Fibroblast of pulmonary artery (primary cell): ENCODE measurements around the gene NOL4L.

ENCODE experiments used
- DNase-seq: peaks from one replicate; pipeline ENCODE4 v3.0.0-alpha.2; 2010; ENCODE audit warnings: low read depth
- H3K4me3 ChIP-seq: replicated peaks from 2 replicates; pipeline ENCODE4 v1.5.1; 2011; ENCODE audit warnings: low read depth, mild to moderate bottlenecking, control low read depth, low read length, moderate library complexity
- TF ChIP-seq, protein P1 (sequence below): IDR thresholded peaks from 2 replicates; pipeline ENCODE4 v1.5.1; 2011; ENCODE audit warnings: mild to moderate bottlenecking, control low read depth, low read length, inconsistent platforms; ENCODE audit errors: missing control alignments

The NOL4L gene, protein sequence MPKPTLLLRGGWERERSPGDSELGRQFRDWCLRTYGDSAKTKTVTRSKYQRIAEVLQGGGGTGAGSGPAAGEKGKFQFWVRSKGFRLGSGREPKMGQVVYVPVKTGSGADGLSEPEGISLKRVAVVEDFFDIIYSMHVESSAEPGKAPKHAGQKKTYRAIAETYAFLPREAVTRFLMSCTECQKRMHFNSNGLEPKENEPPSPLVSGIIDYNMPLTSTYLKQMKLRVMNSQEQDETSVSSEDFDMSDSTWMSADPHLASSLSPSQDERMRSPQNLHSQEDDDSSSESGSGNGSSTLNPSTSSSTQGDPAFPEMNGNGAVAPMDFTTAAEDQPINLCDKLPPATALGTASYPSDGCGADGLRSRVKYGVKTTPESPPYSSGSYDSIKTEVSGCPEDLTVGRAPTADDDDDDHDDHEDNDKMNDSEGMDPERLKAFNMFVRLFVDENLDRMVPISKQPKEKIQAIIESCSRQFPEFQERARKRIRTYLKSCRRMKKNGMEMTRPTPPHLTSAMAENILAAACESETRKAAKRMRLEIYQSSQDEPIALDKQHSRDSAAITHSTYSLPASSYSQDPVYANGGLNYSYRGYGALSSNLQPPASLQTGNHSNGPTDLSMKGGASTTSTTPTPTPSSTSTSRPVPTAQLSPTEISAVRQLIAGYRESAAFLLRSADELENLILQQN

DNA sequence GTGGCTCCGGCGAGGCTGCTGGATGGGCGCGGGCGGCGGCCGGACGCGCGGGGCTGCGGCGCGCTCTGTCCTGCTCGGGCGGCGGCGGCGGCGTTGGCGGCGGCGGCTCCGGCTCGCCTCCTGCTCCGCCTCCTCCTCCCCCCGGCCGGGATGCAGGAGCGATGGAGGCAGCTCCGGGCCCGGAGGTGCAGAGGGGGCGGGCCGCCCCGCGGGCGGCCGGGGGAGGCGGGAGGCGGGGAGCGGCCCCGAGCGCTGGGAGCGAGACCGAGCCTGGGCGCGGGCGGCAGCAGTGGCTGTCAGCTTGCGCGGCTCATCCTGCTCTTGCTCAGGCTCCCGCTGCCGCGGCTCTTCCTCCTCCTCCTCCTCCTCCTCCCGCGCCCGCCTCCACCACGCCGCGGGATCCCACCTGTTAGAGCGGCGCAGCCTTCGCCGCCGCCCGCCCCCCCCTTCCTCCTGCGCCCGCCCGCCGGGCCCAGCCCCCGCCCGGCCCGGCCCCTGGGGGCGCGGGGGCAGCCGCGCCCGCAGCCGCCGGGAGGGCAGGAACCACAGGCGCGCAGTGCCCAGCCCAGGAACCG, at the start of gene NOL4L:
Gene NOL4L (minus strand): TSS at position 323 of the 575 bp plus-strand sequence. CDS start 443 bp downstream, outside the sequence.
- H3K4me3 ChIP-seq, result peak within 1 kb of the TSS; percentile 62
- no peak for DNase-seq
- TF ChIP-seq, protein P1, sequence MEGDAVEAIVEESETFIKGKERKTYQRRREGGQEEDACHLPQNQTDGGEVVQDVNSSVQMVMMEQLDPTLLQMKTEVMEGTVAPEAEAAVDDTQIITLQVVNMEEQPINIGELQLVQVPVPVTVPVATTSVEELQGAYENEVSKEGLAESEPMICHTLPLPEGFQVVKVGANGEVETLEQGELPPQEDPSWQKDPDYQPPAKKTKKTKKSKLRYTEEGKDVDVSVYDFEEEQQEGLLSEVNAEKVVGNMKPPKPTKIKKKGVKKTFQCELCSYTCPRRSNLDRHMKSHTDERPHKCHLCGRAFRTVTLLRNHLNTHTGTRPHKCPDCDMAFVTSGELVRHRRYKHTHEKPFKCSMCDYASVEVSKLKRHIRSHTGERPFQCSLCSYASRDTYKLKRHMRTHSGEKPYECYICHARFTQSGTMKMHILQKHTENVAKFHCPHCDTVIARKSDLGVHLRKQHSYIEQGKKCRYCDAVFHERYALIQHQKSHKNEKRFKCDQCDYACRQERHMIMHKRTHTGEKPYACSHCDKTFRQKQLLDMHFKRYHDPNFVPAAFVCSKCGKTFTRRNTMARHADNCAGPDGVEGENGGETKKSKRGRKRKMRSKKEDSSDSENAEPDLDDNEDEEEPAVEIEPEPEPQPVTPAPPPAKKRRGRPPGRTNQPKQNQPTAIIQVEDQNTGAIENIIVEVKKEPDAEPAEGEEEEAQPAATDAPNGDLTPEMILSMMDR, result no peak

DNA sequence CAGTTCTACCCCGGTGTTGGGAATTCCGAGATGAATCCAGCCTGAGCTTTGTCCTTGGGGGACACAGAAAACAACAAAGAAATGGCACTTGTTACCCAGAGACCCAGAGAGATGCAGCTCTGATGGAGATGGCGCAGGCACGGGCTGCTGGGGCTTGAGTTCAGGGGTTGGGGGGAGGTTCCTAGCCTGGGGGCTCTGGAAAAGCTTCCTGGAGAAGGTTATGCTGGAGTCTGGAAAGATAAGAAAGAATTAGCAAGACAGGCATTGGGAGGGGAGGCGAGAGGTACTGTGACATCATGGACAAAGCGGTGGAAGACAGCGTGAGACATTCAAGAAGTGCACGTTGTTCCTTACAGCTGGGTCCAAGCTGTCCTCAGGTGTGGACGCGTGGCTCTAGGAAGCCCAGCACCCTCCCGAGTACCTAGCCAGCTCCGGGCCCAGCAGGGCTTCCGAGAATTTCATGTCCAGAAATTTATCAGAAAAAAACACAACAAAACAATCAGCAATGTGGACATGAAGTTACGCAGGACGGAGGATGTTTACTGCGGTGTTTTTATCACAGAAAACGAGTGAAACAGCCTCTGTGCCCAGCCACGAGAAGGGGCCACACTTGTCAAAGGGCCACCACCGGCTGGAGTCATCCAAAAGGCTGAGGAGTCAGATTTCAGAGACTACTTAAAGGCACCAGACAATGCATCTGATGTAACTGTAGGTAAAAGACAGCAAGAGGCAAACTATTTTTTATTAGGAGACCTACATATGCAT, 49.1 kb upstream of the NOL4L start:
- TF ChIP-seq, protein P1, result no peak
- DNase-seq, result no peak
- H3K4me3 ChIP-seq, result no peak overlapping the region

DNA sequence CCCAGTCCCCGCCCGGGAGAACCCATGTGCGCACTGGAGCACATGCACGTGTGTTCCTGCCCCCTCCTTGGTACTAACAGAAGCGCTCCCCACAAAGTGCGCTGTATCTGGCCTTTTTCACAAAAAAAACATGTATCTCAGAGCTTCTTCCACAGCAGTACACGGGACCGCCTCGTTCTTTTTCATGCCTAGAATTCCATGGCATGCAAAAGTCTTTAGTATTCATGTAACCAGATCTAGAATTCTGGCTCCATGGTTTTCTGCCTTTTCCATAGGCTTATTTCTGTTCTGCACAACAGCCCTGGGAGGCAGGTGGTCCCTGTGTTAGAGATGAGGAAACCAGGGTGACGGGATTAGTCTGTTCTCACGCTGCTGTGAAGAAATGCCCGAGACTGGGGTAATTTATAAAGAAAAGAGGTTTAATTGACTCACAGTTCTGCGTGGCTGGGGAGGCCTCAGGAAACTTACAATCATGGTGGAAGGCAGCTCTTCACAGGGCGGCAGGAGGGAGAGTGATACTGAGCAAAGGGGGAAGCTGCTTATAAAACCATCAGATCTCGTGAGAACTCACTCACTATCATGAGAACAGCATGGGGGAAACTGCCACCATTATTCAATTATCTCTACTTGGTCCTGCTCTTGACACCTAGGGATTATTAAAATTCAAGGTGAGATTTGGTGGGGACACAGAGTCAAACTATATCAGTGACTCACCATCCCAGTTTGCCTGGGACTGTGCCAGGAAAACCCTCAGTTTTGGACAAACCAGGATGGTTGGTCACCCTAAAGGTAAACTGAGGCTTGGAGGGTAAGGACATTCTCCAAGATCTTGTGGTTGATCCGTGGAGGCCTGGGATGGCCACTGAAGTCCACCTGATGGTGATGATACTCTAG, 47.6 kb upstream of the NOL4L start:
- H3K4me3 ChIP-seq, result no peak overlapping the region
- DNase-seq, result no peak
- TF ChIP-seq, protein P1, result no peak

DNA sequence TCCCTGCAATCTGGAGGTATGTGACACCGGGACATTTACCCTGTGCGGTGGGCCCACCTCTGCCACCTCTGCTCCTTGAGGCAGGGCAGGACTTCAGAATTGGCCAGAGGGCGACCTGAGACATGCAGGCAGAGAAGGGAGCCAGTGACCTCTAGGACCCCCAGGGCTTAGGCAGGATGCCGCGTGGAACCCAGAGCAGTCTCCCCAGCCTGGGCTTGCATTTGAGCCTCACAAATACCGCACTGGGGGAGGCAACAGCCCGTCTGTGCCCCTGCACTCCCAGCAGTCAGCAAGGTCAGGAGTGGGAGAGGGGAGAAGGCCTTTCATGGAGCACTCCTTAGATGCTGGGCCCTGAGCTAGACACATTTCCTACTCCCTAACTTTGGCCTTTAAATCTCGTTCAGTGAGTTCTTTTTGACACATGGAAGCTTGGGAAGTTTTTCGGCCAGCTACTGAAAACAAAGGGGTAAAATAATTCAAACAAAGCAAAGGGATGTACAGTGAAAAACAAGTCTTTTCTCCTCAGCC, 46.9 kb upstream of the NOL4L start:
- TF ChIP-seq, protein P1, result no peak
- DNase-seq, result no peak

DNA sequence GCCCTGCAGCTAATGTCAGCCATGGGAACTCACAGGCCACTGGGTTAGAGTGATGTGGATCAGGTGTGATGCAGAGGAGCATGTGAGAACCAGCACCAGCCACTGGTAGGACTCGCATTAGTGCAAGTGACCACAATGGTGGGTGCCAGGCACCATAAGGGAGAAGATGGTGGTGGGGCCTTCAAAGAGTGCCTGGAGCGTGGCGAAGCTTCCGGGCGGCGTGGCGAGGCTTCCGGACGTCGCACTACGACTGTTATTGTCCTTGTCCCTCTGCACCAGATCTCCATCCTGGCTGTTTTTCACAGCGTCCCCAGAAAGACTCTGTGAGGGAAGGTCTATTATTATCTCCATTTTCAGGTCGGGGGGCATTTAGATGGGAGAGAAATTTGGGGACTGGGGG, 44.7 kb upstream of the NOL4L start:
- no peak for DNase-seq
- H3K4me3 ChIP-seq, result no peak overlapping the region
- TF ChIP-seq, protein P1, result no peak

More for the DNA sequence above, 46.9 kb upstream of the NOL4L start:
- H3K4me3 ChIP-seq, result no peak overlapping the region
